Endothelial cell of hepatic sinusoid (primary cell): ENCODE results near the gene GNG12.

Experiments used
- in situ Hi-C: cut with HindIII; loops from 2 replicates; pipeline ENCODE4 v1.10.0; 2017; ENCODE audit warnings: low sequenced_read_pairs

The GNG12 gene

GRCh38 chr1:67788238-67788790 is 45.0 kb downstream of the GNG12 start:
- in situ Hi-C loops = no loop called here

- in situ Hi-C loops = no loop called here
Observed at GRCh38 chr1:67787746-67788145, 45.5 kb downstream of the GNG12 start.

- in situ Hi-C loops = no loop called here
Observed at GRCh38 chr1:67785847-67786753, 47.2 kb downstream of the GNG12 start.

- in situ Hi-C loops = no loop called here
Observed at GRCh38 chr1:67784545-67785186, 48.6 kb downstream of the GNG12 start.

GRCh38 chr1:67780637-67781036 is 52.6 kb downstream of the GNG12 start:
- in situ Hi-C loops = no loop called here

- in situ Hi-C loops = no loop called here
Observed at GRCh38 chr1:67777440-67777839, 55.8 kb downstream of the GNG12 start.

GRCh38 chr1:67777016-67777415 is 56.3 kb downstream of the GNG12 start:
- in situ Hi-C loops = no loop called here

GRCh38 chr1:67773462-67773861 is 59.8 kb downstream of the GNG12 start:
- in situ Hi-C loops = no loop called here

- in situ Hi-C loops = no loop called here
Observed at GRCh38 chr1:67771749-67772148, 61.5 kb downstream of the GNG12 start.

GRCh38 chr1:67771152-67771551 is 62.1 kb downstream of the GNG12 start:
- in situ Hi-C loops = no loop called here

GRCh38 chr1:67769633-67770256 is 63.5 kb downstream of the GNG12 start:
- in situ Hi-C loops = loop anchor here (5.0 kb wide), 2 partner anchors 77 to 232 kb away; no protein-coding TSS in a partner anchor

- in situ Hi-C loops = loop anchor here (5.0 kb wide), 2 partner anchors 76 to 231 kb away; no protein-coding TSS in a partner anchor
Observed at GRCh38 chr1:67768480-67768879, 64.8 kb downstream of the GNG12 start.

- in situ Hi-C loops = loop anchor here (5.0 kb wide), 2 partner anchors 75 to 230 kb away; no protein-coding TSS in a partner anchor
Observed at GRCh38 chr1:67767103-67767782, 66.0 kb downstream of the GNG12 start.

GRCh38 chr1:67766141-67766978 is 66.9 kb downstream of the GNG12 start:
- in situ Hi-C loops = loop anchor here (5.0 kb wide), 2 partner anchors 74 to 229 kb away; no protein-coding TSS in a partner anchor

- in situ Hi-C loops = loop anchor here (5.0 kb wide), 2 partner anchors 72 to 227 kb away; no protein-coding TSS in a partner anchor
Observed at GRCh38 chr1:67764633-67765032, 68.6 kb downstream of the GNG12 start.

- in situ Hi-C loops = no loop called here
Observed at GRCh38 chr1:67761730-67762129, 71.5 kb downstream of the GNG12 start.

GRCh38 chr1:67761091-67761490 is 72.2 kb downstream of the GNG12 start:
- in situ Hi-C loops = no loop called here

GRCh38 chr1:67760030-67760821 is 73.0 kb downstream of the GNG12 start:
- in situ Hi-C loops = no loop called here

- in situ Hi-C loops = no loop called here
Observed at GRCh38 chr1:67759692-67760029, 73.6 kb downstream of the GNG12 start.
